Left forelimb (tissue), 1 donor: Measurements from ENCODE around the gene RNF214.
A peak's percentile ranks its signal among the peaks of the same experiment; 100 is the strongest.

ENCODE experiments used
- DNase-seq: peaks from one replicate; pipeline ENCODE4 v3.0.0-alpha.2; 2018; ENCODE audit warnings: low spot score

Gene RNF214

GRCh38 chr11:117282956-117283355 lies 50.5 kb downstream of the RNF214 start:
- no peak for DNase-seq

DNA sequence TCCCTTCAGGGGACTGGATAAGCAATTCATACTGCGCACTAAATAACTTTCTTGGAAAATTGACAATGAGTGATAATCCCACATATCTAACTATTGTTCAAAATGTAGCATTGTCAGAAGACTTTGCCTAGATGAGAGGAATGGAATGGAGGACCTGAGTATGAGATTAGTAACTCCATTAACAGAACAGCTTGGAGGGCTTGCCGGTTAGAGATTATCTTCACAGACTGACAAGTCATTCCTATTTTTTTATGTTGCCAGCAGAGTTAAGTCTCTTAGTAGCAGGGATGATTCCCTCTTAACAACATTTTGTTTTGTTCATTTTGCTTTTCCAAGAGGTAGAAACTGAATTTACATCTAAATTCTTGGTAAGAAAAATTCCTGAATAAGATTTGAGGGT lies 51.6 kb downstream of the RNF214 start:
- DNase-seq, result no peak

DNA sequence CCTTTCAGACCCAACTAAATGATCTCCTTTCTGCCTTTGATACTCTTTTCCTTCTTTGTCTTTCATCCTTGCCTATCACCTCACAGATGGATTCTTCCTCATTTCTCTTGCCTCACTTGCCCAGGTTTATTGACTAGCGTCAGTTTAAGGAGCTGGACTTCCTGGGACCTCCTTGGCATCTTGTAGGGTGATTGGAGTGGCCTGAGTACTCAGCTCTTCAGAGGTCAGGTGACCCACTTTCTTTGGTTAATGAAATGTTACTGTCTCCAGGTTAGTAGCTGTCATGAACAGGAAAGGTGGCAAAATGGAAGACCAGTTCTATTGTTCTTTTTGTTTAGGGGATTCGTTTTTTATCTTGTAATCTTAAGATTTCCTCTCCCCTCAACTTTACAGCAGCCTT lies 54.1 kb downstream of the RNF214 start:
- DNase-seq, result no peak

DNA sequence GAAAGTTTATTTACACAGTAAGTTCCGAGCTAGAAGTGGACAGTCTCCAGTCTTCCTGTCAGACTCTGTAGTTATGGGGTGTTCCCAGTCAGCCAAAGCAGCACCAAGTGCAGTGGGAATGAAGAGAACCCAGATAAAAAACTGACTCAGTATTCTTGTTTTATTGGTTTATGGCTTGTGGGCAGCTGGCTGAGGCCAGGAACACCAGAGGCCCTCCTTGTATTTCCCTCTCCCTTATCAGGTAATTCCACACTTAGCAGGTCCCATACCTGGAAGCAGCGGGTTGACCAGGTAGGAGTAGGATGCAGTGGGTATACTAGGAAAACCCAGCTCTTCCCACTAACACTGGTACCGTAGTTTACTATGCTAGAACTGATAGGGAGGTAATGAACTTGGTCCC lies 55.2 kb downstream of the RNF214 start:
- no peak for DNase-seq

DNA sequence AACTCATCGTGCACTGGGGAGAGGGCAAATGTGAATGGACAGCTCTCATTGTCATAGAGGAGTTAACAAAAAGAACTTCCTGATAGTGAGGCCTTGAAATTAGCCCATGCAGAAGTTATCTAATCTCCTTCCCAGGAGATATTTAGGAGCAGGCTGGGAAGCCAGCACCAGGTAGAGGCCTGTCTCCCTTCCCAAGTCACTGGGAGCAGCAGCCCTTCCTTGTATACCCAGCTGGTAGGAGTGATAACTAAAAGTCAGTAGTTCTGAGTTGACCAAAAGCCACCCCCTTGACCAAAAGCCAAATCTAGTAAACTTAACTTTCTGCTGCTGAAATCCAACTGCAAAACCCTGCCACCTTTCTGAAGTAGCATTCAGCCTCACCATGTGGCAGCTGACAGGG lies 57.3 kb downstream of the RNF214 start:
- no peak for DNase-seq

DNA sequence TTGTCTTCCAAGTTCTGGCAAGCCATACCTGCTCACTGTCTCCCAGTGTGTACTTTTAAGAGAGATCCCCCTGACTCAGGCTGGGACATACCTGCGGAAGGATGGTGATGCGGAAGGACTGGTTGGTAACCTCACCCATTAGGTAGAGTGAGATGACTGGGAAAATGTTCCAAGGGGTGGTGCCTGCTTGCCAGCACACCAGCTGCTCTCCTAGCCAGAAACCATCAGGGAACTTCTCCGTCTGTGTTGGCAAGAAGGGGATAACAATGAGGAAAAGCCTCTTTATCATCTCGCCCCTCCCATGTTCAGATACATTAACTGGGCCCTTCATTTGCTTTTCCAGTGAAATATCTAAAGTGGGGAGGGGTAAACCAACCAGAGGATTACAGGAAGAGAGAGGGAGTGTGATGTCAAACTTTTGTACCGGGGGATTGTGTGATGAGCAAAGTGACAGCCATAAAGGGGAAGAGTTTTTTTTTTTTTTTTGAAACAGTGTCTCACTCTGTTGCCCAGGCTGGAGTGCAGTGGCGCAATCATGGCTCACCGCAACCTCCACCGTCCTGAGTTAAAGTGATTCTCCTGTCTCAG lies 58.4 kb downstream of the RNF214 start, which contains the start of gene BACE1-AS:
TSS of gene BACE1-AS (plus strand) at position 538 of the 588 bp plus-strand sequence.
- no peak for DNase-seq

- DNase-seq, result no peak
These were observed 60.1 kb downstream of the RNF214 start for GRCh38 chr11:117292616-117293015.

DNA sequence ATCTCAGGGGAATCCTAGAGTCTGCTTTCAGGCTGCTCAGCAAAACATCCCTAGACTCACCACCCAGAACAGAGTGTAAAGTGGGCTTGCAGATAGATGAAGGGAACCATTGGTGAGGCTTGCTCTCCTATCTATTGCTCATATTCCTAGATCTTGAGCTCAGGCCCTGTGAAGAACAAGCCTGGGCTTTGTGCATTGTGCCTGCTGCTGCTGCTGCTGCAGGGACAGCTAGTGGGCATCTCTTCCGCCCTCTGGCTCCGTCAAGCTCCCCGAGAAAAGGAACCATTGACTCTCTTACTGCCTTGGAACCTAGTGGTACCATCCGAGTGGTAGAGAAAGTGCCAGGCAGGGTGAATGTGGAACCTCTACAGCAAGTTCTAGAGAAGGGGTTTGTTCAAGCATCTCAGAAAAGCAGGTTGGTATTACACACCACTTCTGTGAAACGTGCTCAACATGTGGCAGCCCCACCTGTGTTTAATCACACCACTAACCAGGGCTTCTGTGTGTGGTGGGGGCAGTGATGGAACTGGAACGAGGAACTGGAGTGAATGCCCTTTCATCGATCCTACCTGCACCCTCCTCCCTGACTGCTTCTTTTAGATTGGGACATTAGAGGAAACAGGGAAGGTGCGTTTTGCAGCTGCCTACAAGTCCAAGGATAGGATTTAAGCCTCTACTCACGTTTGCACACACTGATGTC lies 63.1 kb downstream of the RNF214 start:
- DNase-seq, result no peak

DNA sequence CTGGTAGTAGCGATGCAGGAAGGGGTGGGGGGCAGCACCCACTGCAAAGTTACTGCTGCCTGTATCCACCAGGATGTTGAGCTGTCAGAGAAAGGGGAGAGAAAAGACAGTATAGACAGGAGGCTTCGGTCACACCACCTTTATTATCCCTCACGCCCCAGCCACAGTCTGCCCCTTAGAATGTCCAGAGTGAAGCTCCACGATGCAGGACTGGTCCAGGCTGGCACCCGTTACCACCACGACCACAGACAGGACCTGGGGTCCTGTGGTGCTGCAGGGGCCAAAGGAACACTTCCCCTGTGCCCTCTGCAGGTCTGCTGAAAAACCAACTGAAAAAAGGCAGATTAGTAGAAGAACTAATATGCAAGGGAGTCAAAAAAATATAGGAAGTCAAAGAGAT lies 64.4 kb downstream of the RNF214 start:
- no peak for DNase-seq

DNA sequence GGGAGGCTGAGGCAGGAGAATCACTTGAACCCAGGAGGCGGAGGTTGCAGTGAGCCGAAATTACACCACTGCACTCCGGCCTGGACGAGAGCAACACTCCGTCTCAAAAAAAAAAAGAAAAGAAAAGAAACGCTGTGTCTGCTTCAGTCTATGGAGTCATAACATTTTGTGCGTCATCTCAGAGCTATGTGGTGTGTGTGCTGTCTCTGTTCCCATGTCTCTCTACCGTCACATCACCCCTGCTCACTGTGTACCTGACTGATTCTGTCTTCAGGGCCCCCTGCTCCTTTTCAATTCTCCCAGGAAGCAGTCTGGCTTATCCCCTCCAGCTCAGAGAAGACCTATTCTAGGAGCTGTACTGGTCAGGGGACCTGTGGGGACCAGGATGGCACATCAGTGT lies 65.7 kb downstream of the RNF214 start:
- DNase-seq, result no peak

- DNase-seq, result no peak
These were observed 67.1 kb downstream of the RNF214 start for GRCh38 chr11:117299351-117300282.

DNA sequence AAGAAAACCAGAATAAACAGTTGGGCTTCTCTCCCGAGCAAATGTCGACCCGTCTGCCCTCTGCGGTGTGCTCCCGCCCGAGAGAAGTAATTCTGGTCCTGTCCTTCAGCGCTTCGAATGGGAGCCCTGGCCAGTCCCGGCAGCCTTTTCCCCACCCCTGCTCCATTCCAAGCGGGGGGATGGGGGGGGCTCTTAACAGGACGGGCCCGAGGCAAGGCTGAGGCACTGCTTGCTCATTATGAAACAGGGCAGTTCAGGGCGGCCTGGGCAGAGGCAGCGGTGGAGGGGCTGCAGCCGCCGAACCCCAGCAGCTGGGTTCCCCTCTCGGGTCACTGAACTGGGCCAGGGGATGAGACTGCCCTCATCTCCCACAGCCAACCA lies 67.8 kb downstream of the RNF214 start:
- DNase-seq, result no peak

GRCh38 chr11:117300773-117301172 lies 68.3 kb downstream of the RNF214 start:
- DNase-seq, result no peak

GRCh38 chr11:117302228-117302627 lies 69.8 kb downstream of the RNF214 start:
- DNase-seq, result no peak

DNA sequence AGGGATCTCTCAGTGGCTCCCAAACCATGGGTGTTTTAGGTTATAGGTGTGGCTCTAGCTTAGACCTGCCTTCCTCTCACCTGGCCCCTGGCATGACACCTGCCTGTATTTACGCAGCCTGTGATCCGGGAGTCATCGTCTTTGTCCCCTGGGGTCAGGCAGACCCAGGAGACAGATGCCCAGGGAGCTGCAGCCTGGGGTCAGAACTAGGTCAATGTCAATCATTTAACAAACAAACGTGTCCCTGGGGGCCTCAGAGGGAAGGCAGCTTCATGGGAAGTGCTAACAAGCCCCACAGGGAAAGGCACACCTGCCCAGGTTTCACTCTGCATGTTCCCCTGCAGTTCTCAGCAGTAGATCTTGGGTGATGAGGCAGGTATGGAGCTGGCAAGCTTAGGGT lies 70.6 kb downstream of the RNF214 start:
- no peak for DNase-seq

- DNase-seq, result no peak
These were observed 71.3 kb downstream of the RNF214 start for GRCh38 chr11:117303646-117304315.

- no peak for DNase-seq
These were observed 72.7 kb downstream of the RNF214 start for GRCh38 chr11:117305145-117305544.

DNA sequence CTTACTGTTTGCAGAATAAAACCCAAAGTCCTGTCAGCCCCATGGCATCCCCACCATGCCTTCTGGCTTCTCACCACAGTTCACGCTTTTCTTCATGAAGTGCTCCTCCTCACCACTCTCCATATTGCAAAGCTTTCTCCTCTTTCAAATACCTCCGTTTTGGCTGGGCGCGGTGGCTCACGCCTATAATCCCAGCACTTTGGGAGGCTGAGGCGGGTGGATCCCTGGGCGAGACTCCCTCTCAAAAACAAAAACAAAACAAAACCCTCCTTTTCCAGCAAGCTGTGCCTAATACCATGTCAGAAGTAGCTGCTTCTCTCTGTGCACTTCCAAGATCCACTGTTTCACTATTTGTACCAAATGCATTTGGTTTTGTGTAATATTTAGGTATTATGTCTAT lies 76.8 kb downstream of the RNF214 start:
- DNase-seq, result no peak

DNA sequence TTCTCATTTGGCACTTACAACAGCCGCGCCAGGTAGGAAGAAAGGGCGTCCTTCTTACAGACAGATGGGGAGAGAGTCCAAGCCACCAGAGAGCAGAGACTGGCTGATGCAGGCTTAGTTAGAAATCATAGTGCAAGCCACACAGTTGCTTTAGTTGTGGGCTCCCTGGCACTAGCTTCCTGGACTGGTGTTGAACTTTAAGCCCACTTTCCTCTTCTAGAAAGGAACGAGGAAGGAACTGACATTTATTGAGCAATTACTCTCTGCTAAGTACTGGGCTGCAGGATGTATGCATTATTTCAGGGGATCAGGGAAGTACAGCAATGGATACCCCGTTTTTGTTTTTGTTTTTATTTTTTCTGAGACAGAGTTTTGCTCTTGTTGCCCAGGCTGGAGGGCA lies 80.6 kb downstream of the RNF214 start:
- DNase-seq, result no peak

DNA sequence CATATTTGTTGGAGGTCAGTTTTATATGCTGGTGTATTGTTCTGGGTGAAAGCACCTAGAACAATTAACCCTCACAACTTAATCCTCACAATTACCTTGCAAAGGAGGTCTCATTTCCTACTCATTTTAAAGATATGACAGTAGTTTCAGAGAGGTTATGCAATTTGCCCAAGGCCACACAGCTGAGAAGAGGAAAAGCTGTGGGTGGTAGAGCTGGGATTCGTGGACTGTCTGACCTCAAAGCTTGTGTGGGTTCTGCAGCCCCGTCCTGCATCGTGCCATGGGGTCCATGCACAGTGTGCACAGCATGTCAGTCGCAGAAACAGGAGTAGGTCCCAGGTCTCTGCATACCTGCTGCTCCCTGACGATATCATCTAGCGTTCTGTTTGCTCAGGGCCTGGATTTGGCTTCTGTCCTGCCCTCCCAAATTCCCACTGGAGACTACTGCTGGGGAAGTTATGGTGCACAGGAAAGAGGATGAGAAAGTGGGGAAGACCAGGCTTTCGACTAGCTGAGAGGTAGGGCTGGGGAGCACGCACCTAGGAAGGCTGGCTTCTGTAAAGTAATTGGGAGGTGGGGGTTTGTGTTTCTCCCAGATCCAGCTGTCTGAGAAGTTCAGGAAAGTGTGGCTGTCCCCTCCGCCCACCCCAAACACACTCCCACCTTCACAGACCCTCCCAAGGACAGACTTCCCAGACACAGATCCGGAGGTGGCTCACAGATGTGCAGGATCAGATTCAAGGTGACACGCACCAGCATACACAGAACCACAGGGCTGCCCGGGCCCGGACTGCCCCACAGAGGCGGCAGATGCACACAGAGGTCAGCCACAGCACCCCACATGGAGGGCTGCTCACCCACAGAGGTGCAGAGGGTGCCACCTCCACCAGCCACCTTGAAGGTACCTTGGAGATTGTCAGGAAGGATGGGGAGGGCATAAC lies 81.6 kb downstream of the RNF214 start:
- peak; percentile 47 for DNase-seq

GRCh38 chr11:117314840-117315239 lies 82.4 kb downstream of the RNF214 start:
- peak; percentile 60 for DNase-seq
